ENCODE results near the gene XPO6.

The XPO6 gene

DNA sequence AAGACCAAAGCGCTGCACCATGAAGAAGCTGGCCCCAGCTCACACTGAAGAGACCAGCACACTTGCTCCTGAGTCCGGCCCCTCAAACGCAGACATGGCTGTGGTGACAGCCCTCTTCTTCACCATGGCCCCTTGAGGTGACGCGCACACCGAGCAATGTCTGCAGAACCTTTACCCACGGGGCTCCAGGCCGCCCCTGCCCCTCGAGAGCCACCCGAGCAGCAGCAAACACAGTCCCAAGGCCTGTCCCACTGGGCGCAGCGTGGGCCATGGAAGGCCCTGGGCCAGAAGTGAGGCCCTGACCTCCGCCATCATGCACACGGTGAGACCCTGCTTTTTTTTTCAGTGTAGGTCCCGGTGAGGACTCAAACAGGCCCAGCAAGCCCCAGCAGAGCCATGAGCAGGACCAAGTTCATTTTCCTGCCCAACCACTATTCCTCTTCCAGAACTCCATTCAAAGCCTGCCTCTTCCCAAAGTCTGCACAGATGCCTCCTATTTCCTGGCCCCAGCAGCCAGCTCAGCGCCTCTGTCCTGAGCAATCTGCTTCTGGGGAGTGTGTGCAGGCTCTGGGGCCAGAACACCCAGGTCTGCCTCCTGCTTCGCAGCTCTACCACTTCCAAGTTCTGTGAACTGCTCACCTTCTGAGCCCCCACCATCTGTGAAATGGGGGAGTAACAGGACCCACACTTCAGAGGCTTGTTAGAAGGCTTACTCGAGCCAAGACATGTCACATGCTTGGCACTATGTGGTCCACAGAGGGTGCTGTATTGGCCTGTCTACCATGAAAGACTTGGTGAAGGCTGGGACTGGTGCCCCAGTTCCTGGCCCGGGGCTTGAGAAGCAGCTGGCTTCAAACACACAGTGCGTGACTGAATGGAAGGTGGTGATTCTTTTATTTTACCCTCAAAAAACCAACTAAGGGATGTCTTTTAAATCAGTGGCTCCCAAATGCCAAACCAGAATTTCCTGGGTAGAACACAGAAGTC lies 112.5 kb downstream of the XPO6 start:
- no peak overlapping the region for H3K4me3 ChIP-seq (ENCODE audit: low read depth, low read length)
- TF ChIP-seq, protein P1, sequence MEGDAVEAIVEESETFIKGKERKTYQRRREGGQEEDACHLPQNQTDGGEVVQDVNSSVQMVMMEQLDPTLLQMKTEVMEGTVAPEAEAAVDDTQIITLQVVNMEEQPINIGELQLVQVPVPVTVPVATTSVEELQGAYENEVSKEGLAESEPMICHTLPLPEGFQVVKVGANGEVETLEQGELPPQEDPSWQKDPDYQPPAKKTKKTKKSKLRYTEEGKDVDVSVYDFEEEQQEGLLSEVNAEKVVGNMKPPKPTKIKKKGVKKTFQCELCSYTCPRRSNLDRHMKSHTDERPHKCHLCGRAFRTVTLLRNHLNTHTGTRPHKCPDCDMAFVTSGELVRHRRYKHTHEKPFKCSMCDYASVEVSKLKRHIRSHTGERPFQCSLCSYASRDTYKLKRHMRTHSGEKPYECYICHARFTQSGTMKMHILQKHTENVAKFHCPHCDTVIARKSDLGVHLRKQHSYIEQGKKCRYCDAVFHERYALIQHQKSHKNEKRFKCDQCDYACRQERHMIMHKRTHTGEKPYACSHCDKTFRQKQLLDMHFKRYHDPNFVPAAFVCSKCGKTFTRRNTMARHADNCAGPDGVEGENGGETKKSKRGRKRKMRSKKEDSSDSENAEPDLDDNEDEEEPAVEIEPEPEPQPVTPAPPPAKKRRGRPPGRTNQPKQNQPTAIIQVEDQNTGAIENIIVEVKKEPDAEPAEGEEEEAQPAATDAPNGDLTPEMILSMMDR (IDR thresholded peaks at IDR 0.05; ENCODE audit: borderline replicate concordance, insufficient read depth, low read depth, low read length): no peak

GRCh38 chr16:28098171-28098958 lies 113.4 kb downstream of the XPO6 start:
- TF ChIP-seq, protein P1 (IDR thresholded peaks at IDR 0.05; ENCODE audit: borderline replicate concordance, insufficient read depth, low read depth, low read length): no peak
- no peak overlapping the region for H3K4me3 ChIP-seq (ENCODE audit: low read depth, low read length)

GRCh38 chr16:28096983-28097899 lies 114.5 kb downstream of the XPO6 start:
- no peak overlapping the region for H3K4me3 ChIP-seq (ENCODE audit: low read depth, low read length)
- TF ChIP-seq, protein P1 (IDR thresholded peaks at IDR 0.05; ENCODE audit: borderline replicate concordance, insufficient read depth, low read depth, low read length): no peak

DNA sequence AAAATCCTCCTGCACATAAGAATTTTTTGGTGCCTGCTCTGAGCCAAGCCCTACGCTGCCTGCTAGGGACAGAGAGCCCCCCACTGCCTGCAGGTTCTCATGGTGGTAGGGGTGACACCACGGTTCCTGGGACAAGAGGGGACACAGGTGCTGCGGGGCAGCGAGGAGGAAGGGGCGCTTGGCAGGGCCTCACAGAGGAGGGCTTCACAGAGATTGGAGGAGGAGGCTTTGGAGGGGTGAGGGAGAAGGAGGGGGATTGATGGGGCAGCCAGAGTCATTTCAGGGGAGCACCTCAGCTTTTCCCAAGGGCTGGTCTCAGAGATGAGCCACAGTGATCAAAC lies 118.4 kb downstream of the XPO6 start:
- TF ChIP-seq, protein P1 (IDR thresholded peaks at IDR 0.05; ENCODE audit: borderline replicate concordance, insufficient read depth, low read depth, low read length): no peak
- no peak overlapping the region for H3K4me3 ChIP-seq (ENCODE audit: low read depth, low read length)

DNA sequence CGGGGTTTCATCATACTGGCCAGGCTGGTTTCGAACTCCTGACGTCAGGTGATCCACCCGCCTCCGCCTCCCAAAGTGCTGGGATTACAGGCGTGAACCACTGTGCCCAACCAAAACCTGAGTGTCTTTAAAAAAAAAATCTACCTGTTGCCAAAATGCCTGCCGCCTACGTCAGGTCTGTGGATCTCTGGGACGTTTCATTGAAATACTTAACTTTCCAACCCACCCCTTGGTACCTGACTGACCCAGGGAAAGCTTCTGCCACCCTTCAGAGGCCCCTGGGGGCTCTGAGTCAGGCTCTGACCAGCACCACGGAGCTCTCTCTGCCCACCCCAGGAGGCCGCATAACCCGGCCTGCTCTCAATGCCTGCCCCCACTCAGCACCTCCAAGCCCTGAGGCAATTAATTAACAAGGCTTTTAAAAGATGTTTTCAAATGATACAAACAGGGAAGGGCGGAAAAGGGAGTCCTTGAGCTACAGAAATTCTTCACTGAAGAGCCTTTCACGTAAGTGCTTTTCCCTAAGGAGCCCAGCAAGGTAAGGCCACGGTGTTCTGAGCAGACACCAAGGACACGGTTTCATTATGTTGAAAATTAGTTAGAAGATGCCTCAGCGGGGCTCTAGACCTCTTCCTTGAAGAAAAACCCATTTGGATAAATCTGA lies 118.9 kb downstream of the XPO6 start:
- H3K4me3 ChIP-seq (ENCODE audit: low read depth, low read length): no peak overlapping the region
- TF ChIP-seq, protein P1 (IDR thresholded peaks at IDR 0.05; ENCODE audit: borderline replicate concordance, insufficient read depth, low read depth, low read length): no peak

DNA sequence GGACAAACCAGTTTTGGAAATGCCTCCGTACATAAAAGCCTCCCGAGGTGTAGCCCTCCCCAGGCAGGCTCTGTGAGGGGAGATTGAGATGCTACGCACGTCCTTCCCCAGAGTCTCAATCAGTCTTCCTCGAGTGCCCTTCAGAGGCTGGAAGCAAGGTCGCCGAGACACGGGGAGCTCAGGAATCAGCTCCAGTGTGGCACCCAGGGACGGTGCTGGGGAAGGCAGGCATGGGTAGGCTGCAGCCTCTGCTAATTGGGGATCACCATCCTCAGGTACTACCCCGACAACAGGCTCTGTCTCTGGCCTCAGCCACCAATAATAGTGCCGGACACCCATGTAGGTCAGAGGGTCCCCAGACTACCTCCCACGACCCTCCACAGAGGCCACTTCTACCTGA lies 120.1 kb downstream of the XPO6 start:
- H3K4me3 ChIP-seq (ENCODE audit: low read depth, low read length): no peak overlapping the region
- TF ChIP-seq, protein P1 (IDR thresholded peaks at IDR 0.05; ENCODE audit: borderline replicate concordance, insufficient read depth, low read depth, low read length): no peak

Measured in GM12875 (cell line).